GM12891 (cell line): Measurements from ENCODE around the gene PDP2.

Experiments used
- PAX5 ChIP-seq: IDR thresholded peaks from 2 replicates; pipeline ENCODE4 v1.6.1; 2011; ENCODE audit warnings: low read length, moderate library complexity, mild to moderate bottlenecking; ENCODE audit not compliant: insufficient read depth, severe bottlenecking
- POLR2A ChIP-seq: IDR thresholded peaks from 2 replicates; pipeline ENCODE4 v1.6.1; 2011; ENCODE audit warnings: low read depth, low read length, control low read depth
- POLR2AphosphoS5 ChIP-seq: IDR thresholded peaks from 2 replicates; pipeline ENCODE4 v1.6.1; 2011; ENCODE audit warnings: low read depth, low read length, control low read depth
- TAF1 ChIP-seq: IDR thresholded peaks from 2 replicates; pipeline ENCODE4 v1.6.1; 2011; ENCODE audit warnings: low read depth, low read length, control low read depth

GRCh38 chr16:66872943-66873684 is 7.2 kb upstream of the PDP2 start:
- TF ChIP-seq POLR2AphosphoS5 (no peak), POLR2A (no peak), TAF1 (no peak), PAX5 (no peak)
